ENCODE measurements around the gene HLA-DPB1. TPM values are rescaled to one million over a fixed set of nuclear protein-coding genes. Genes with fewer than 3 reads are reported as not detected.

HLA-DPB1 gene
- total and polyA plus RNA-seq, 2 of the 4 experiments (the other 2 are of a cell fraction) = 7.7 to 10.7 TPM

GRCh38 chr6:33036535-33036934 is 39.3 kb upstream of the HLA-DPB1 start:
- no peak for TF ChIP-seq MAZ (IDR thresholded peaks at IDR 0.05; ENCODE audit: borderline replicate concordance, low read depth, low read length)
- TF ChIP-seq SMC3 (IDR thresholded peaks at IDR 0.05; ENCODE audit: low read depth, low read length) = no peak
- TF ChIP-seq USF2 (IDR thresholded peaks at IDR 0.05; ENCODE audit: low read depth, low read length) = no peak
- TF ChIP-seq CEBPB (IDR thresholded peaks at IDR 0.05; ENCODE audit: low read depth, low read length) = no peak
- TF ChIP-seq NFE2L2 (IDR thresholded peaks at IDR 0.05; ENCODE audit: low read depth, low read length) = no peak
- no peak for TF ChIP-seq ELK1 (IDR thresholded peaks at IDR 0.05; ENCODE audit: borderline replicate concordance, low read depth, low read length)
- TF ChIP-seq MAFK (IDR thresholded peaks at IDR 0.05; ENCODE audit: low read depth, low read length) = no peak
- TF ChIP-seq RAD21 (IDR thresholded peaks at IDR 0.05; ENCODE audit: low read length) = no peak
- TF ChIP-seq CHD1 (IDR thresholded peaks at IDR 0.05; ENCODE audit: low read depth, low read length) = no peak
- TF ChIP-seq MXI1 (IDR thresholded peaks at IDR 0.05; ENCODE audit: borderline replicate concordance, low read depth, low read length) = no peak
- TF ChIP-seq RFX5 (IDR thresholded peaks at IDR 0.05; ENCODE audit: low read depth, low read length) = no peak
- no peak for TF ChIP-seq RCOR1 (IDR thresholded peaks at IDR 0.05; ENCODE audit: insufficient replicate concordance, low read length)
- no peak for TF ChIP-seq POLR2A (IDR thresholded peaks at IDR 0.05; ENCODE audit: low read depth, low read length)
- no peak for TF ChIP-seq FOS (IDR thresholded peaks at IDR 0.05; ENCODE audit: low read depth, low read length)
- TF ChIP-seq BHLHE40 (IDR thresholded peaks at IDR 0.05; ENCODE audit: low read depth, low read length) = no peak
- H3K36me3 ChIP-seq (ENCODE audit: control insufficient read depth, insufficient read depth, low read length) = no peaks in the 10 kb centered on the region
- H3K4ac ChIP-seq (ENCODE audit: low read depth, low read length) = no peak overlapping the region
- no peaks in the 10 kb centered on the region for H3K4me1 ChIP-seq (ENCODE audit: control insufficient read depth, insufficient read depth, low read length)
- no peak overlapping the region for H3K56ac ChIP-seq (ENCODE audit: extremely low read depth, insufficient read depth, low read length)
- no peak overlapping the region for H3K23ac ChIP-seq (ENCODE audit: low read depth, low read length)
- no peak overlapping the region for H2BK20ac ChIP-seq (ENCODE audit: low read depth, low read length)
- no peak overlapping the region for H3K4me2 ChIP-seq (ENCODE audit: low read depth, low read length)
- no peak overlapping the region for H3K9ac ChIP-seq (ENCODE audit: low read depth, low read length)
- H4K5ac ChIP-seq (ENCODE audit: low read depth, low read length) = no peak overlapping the region
- H3K14ac ChIP-seq (replicated peaks; ENCODE audit: low read depth, low read length) = no peak overlapping the region
- no peak for ATAC-seq (ENCODE audit: low read depth)
- H2AK5ac ChIP-seq (ENCODE audit: low read depth, low read length) = no peak overlapping the region
- in situ Hi-C loops (cut with MboI; ENCODE audit: low sequenced_read_pairs) (no loop called here), dilution Hi-C loops (cut with HindIII; ENCODE audit: low sequenced_read_pairs, unreplicated experiment) (no loop called here), intact Hi-C loops (cut with micrococcal nuclease) (no loop called here)
- H3K79me1 ChIP-seq (ENCODE audit: low read depth in 1 of 2, low read length in 2 of 2) = no peaks in the 10 kb centered on the region
- no peaks in the 10 kb centered on the region for H4K20me1 ChIP-seq (ENCODE audit: insufficient read depth, low read length)
- H3K4me3 ChIP-seq (ENCODE audit: insufficient read depth, low read depth, low read length) = no peak overlapping the region
- no peaks in the 10 kb centered on the region for H3K9me3 ChIP-seq (ENCODE audit: control insufficient read depth, insufficient read depth, low read length)
- WGBS, 2 experiments (ENCODE audit: extremely low coverage in 2 of 2, insufficient read length in 1 of 2) = no CpG with 5 or more reads among the region's 1 CpG
- H2BK120ac ChIP-seq (ENCODE audit: low read depth, low read length) = no peak overlapping the region
- ChIA-PET CTCF (interaction anchor here (0.6 kb wide), 1 partner anchor 16 kb away, joined by 6 read pairs; no protein-coding TSS in a partner anchor), POLR2A (ENCODE audit: unreplicated experiment) (no interaction called here)
- H3K18ac ChIP-seq (ENCODE audit: low read depth, low read length) = no peak overlapping the region
- BruUV-seq (replicated peaks) = no TSS peak
- no peaks in the 10 kb centered on the region for H3K9me1 ChIP-seq (ENCODE audit: insufficient read depth, low read length)
- no peak overlapping the region for H2BK5ac ChIP-seq (ENCODE audit: low read depth, low read length, poor library complexity, severe bottlenecking)
- H2AFZ ChIP-seq (replicated peaks; ENCODE audit: low read length, poor library complexity) = no peak overlapping the region
- no peak overlapping the region for H4K91ac ChIP-seq (ENCODE audit: insufficient read depth, low read depth, low read length)
- H4K8ac ChIP-seq (ENCODE audit: low read depth in 2 of 2, low read length in 2 of 2) = no peak overlapping the region
- H3K27me3 ChIP-seq (ENCODE audit: control insufficient read depth, insufficient read depth, low read length) = peaks cover 9% of the 10 kb centered on the region
- H2AK9ac ChIP-seq (replicated peaks; ENCODE audit: low read depth, low read length, poor library complexity) = no peak overlapping the region
- DNase-seq = no peak
- no peak overlapping the region for H2BK15ac ChIP-seq (ENCODE audit: low read depth, low read length)
- H3K27ac ChIP-seq (ENCODE audit: insufficient read depth, low read length) = no peak overlapping the region

All from IMR-90 (cell line).